Hematopoietic multipotent progenitor cell treated with erythropoietin and hydrocortisone succinate and interleukin-3 and kit ligand, for 15 days (in vitro differentiated cells): ENCODE measurements around the gene PGM5.
"Not testable (repeated sequence)": the region's sequence is repeated elsewhere in the genome, so short reads cannot be mapped to it uniquely, and the experiment has no call there.

Experiments
- DNase-seq: peaks from one replicate; pipeline ENCODE4 v3.0.0-alpha.2; 2015; ENCODE audit warnings: low spot score

Gene PGM5

GRCh38 chr9:68356380-68357118, at the start of gene PGM5:
Gene PGM5, plus strand, starts transcription at chr9:68356611. Its CDS starts 517 bp downstream, at chr9:68357128.
- DNase-seq = not testable (repeated sequence)

GRCh38 chr9:68307127-68307526, 49.3 kb upstream of the PGM5 start:
- DNase-seq = not testable (repeated sequence)

GRCh38 chr9:68307654-68308053, 48.8 kb upstream of the PGM5 start:
- not testable (repeated sequence) for DNase-seq

GRCh38 chr9:68311208-68311607, 45.2 kb upstream of the PGM5 start:
- not testable (repeated sequence) for DNase-seq

GRCh38 chr9:68318209-68318608, 38.2 kb upstream of the PGM5 start:
- not testable (repeated sequence) for DNase-seq

- not testable (repeated sequence) for DNase-seq
These were observed 32.7 kb upstream of the PGM5 start for GRCh38 chr9:68323749-68324148.

GRCh38 chr9:68324518-68324917, 31.9 kb upstream of the PGM5 start:
- DNase-seq = not testable (repeated sequence)

- DNase-seq = not testable (repeated sequence)
These were observed 27.3 kb upstream of the PGM5 start for GRCh38 chr9:68329106-68329505.

GRCh38 chr9:68330531-68331173, 25.8 kb upstream of the PGM5 start:
- DNase-seq = not testable (repeated sequence)

- not testable (repeated sequence) for DNase-seq
These were observed 24.3 kb upstream of the PGM5 start for GRCh38 chr9:68332122-68332521.

- DNase-seq = not testable (repeated sequence)
These were observed 20.5 kb upstream of the PGM5 start for GRCh38 chr9:68335935-68336334.

GRCh38 chr9:68336639-68337339, 19.6 kb upstream of the PGM5 start:
- not testable (repeated sequence) for DNase-seq

- DNase-seq = not testable (repeated sequence)
These were observed 18.4 kb upstream of the PGM5 start for GRCh38 chr9:68338000-68338399.

GRCh38 chr9:68342265-68343025, 14.0 kb upstream of the PGM5 start:
- DNase-seq = not testable (repeated sequence)

- DNase-seq = not testable (repeated sequence)
These were observed 13.2 kb upstream of the PGM5 start for GRCh38 chr9:68343242-68343641.

GRCh38 chr9:68343992-68344391, 12.4 kb upstream of the PGM5 start:
- not testable (repeated sequence) for DNase-seq

- not testable (repeated sequence) for DNase-seq
These were observed 4.7 kb upstream of the PGM5 start for GRCh38 chr9:68351689-68352088.

GRCh38 chr9:68355993-68356379, 425 bp upstream of the PGM5 start:
- not testable (repeated sequence) for DNase-seq

- not testable (repeated sequence) for DNase-seq
These were observed 806 bp downstream of the PGM5 start for GRCh38 chr9:68357119-68357714.

- DNase-seq = not testable (repeated sequence)
These were observed 10.6 kb downstream of the PGM5 start for GRCh38 chr9:68366933-68367547.

- not testable (repeated sequence) for DNase-seq
These were observed 19.4 kb downstream of the PGM5 start for GRCh38 chr9:68375789-68376188.
